H1 (cell line): ENCODE results near the gene METRNL. TPM values are rescaled to one million over a fixed set of nuclear protein-coding genes. Genes with fewer than 3 reads are reported as not detected.

Experiments
- CTCF ChIA-PET: fragments of 300-600 bp; sonication (Branson Sonifier 250); formaldehyde crosslinking; loops from one replicate; lab custom pipeline; 2021; ENCODE audit not compliant: partially characterized antibody; lab: Charles Lee
- POLR2A ChIA-PET: fragments of 300-600 bp; sonication (Branson Sonifier 250); formaldehyde crosslinking; loops from one replicate; lab custom pipeline; 2021; ENCODE audit warnings: inconsistent platforms; ENCODE audit not compliant: partially characterized antibody; lab: Charles Lee
- DNase-seq, 2 experiments: peaks; one replicate each; pipeline versions ENCODE4 v3.0.0 to v3.0.0-alpha.2; 2010 to 2022; ENCODE audit warnings: low spot score in 2 of 2, low read depth in 1 of 2, mixed read lengths in 1 of 2
- FAIRE-seq: peaks from 2 replicates; lab custom pipeline; 2011; peaks lifted over from hg19 to GRCh38; lab: Jason Lieb, UNC
- H2AFZ ChIP-seq: 2 replicates; pipeline ENCODE4 v1.8.1; 2012; ENCODE audit warnings: low read length, inconsistent platforms
- H2AK5ac ChIP-seq: 2 replicates; pipeline ENCODE4 v1.6.1; 2013; ENCODE audit warnings: low read depth, low read length
- H2BK120ac ChIP-seq: replicated peaks from 2 replicates; pipeline ENCODE3; 2013; ENCODE audit warnings: low read depth, low read length, inconsistent platforms
- H2BK12ac ChIP-seq: 2 replicates; pipeline ENCODE4 v1.6.1; 2013; ENCODE audit warnings: low read depth, low read length
- H2BK15ac ChIP-seq: 2 replicates; pipeline ENCODE4 v1.6.1; 2013; ENCODE audit warnings: low read length
- H2BK20ac ChIP-seq: 2 replicates; pipeline ENCODE4 v1.6.1; 2013; ENCODE audit warnings: low read length
- H2BK5ac ChIP-seq: 2 replicates; pipeline ENCODE4 v1.6.1; 2013; ENCODE audit warnings: low read depth, low read length
- H3K14ac ChIP-seq: 2 replicates; pipeline ENCODE4 v1.6.1; 2013; ENCODE audit warnings: inconsistent platforms; ENCODE audit not compliant: insufficient read length
- H3K18ac ChIP-seq: 2 replicates; pipeline ENCODE4 v1.6.1; 2013; ENCODE audit warnings: low read length; ENCODE audit errors: extremely low read depth
- H3K23ac ChIP-seq: 2 replicates; pipeline ENCODE4 v1.6.1; 2013; ENCODE audit warnings: inconsistent platforms; ENCODE audit not compliant: insufficient read length
- H3K23me2 ChIP-seq: 2 replicates; pipeline ENCODE4 v1.6.1; 2013; ENCODE audit warnings: low read depth, low read length
- H3K27ac ChIP-seq: 2 replicates; pipeline ENCODE4 v1.6.1; 2011; ENCODE audit warnings: low read depth, low read length, inconsistent platforms
- H3K27me3 ChIP-seq, 4 experiments: replicated peaks in 1 of 4; 1 replicate in 1 of 4; 2 replicates in 3 of 4; pipeline versions ENCODE4 v1.6.1 to v1.8.1; 2011 to 2013; ENCODE audit warnings: low read length in 3 of 4, mild to moderate bottlenecking in 3 of 4, inconsistent platforms in 2 of 4, mixed read lengths in 2 of 4, moderate library complexity in 1 of 4; ENCODE audit not compliant: control insufficient read depth in 3 of 4, insufficient read depth in 3 of 4; ENCODE audit errors: extremely low read depth in 1 of 4
- H3K36me3 ChIP-seq, 4 experiments: 2 replicates each; pipeline versions ENCODE4 v1.6.1 to v1.8.1; 2011 to 2013; ENCODE audit warnings: mild to moderate bottlenecking in 4 of 4, low read length in 3 of 4, moderate library complexity in 2 of 4, control low read depth in 1 of 4, inconsistent platforms in 1 of 4; ENCODE audit not compliant: insufficient read depth in 4 of 4, control insufficient read depth in 2 of 4
- H3K4ac ChIP-seq: replicated peaks from 2 replicates; pipeline ENCODE3; 2013; ENCODE audit warnings: low read length, low read depth, mixed read lengths, inconsistent platforms; ENCODE audit not compliant: insufficient read length
- H3K4me1 ChIP-seq, 4 experiments: replicated peaks in 1 of 4; 1 replicate in 1 of 4; 2 replicates in 3 of 4; pipeline versions ENCODE4 v1.6.1 to v1.8.1; 2011 to 2013; ENCODE audit warnings: low read length in 3 of 4, inconsistent platforms in 2 of 4, mixed read lengths in 1 of 4; ENCODE audit not compliant: insufficient read depth in 4 of 4, control insufficient read depth in 3 of 4
- H3K4me2 ChIP-seq, 2 experiments: 2 replicates each; pipeline versions ENCODE4 v1.6.1 to v1.8.1; 2011 to 2013; ENCODE audit warnings: low read depth in 2 of 2, low read length in 2 of 2, control low read depth in 1 of 2, inconsistent platforms in 1 of 2, mild to moderate bottlenecking in 1 of 2; ENCODE audit not compliant: insufficient read depth in 1 of 2
- H3K4me3 ChIP-seq, 4 experiments: fragments of 200-600, 300-600 bp in 1 of 4; sonication (generic), shearing (Covaris generic), sonication (Bioruptor Twin) in 1 of 4; 2 replicates each; pipeline versions ENCODE4 v1.5.1 to v1.8.1; 2011 to 2016; ENCODE audit warnings: low read length in 4 of 4, low read depth in 3 of 4, control low read depth in 2 of 4, inconsistent platforms in 2 of 4, mild to moderate bottlenecking in 2 of 4, mixed read lengths in 1 of 4, moderate library complexity in 1 of 4; ENCODE audit not compliant: insufficient read depth in 2 of 4; ENCODE audit errors: extremely low read depth in 1 of 4
- H3K56ac ChIP-seq: replicated peaks from 2 replicates; pipeline ENCODE3; 2013; ENCODE audit warnings: low read depth, mild to moderate bottlenecking, mixed read lengths, low read length, inconsistent platforms; ENCODE audit not compliant: insufficient read length
- H3K79me1 ChIP-seq: 2 replicates; pipeline ENCODE4 v1.6.1; 2013; ENCODE audit warnings: low read depth, low read length, control low read depth
- H3K79me2 ChIP-seq, 2 experiments: 2 replicates each; pipeline versions ENCODE4 v1.6.1 to v1.8.1; 2012 to 2013; ENCODE audit warnings: low read length in 2 of 2, mild to moderate bottlenecking in 2 of 2, inconsistent platforms in 1 of 2; ENCODE audit not compliant: insufficient read depth in 2 of 2, control insufficient read depth in 1 of 2
- H3K9ac ChIP-seq, 4 experiments: replicated peaks in 1 of 4; 1 replicate in 1 of 4; 2 replicates in 3 of 4; pipeline versions ENCODE4 v1.6.1 to v1.8.1; 2011 to 2013; ENCODE audit warnings: low read depth in 3 of 4, low read length in 3 of 4, control low read depth in 2 of 4, mild to moderate bottlenecking in 2 of 4, moderate library complexity in 2 of 4, inconsistent platforms in 1 of 4; ENCODE audit errors: extremely low read depth in 1 of 4
- H3K9me3 ChIP-seq, 2 experiments: 2 replicates each; pipeline versions ENCODE4 v1.6.1 to v1.8.1; 2012 to 2013; ENCODE audit warnings: mild to moderate bottlenecking in 2 of 2, moderate library complexity in 2 of 2, control low read depth in 1 of 2, inconsistent platforms in 1 of 2, low read depth in 1 of 2, low read length in 1 of 2, mixed read lengths in 1 of 2; ENCODE audit not compliant: insufficient read depth in 2 of 2
- H4K20me1 ChIP-seq, 2 experiments: replicated peaks in 1 of 2; 2 replicates each; pipeline versions ENCODE3 to v1.8.1; 2011 to 2013; ENCODE audit warnings: inconsistent platforms in 2 of 2, low read length in 2 of 2, mild to moderate bottlenecking in 1 of 2; ENCODE audit not compliant: insufficient read depth in 2 of 2, control insufficient read depth in 1 of 2
- H4K5ac ChIP-seq: 2 replicates; pipeline ENCODE4 v1.6.1; 2013; ENCODE audit warnings: low read length, low read depth, mixed read lengths, inconsistent platforms; ENCODE audit not compliant: insufficient read length
- H4K8ac ChIP-seq: 2 replicates; pipeline ENCODE4 v1.8.0; 2013; ENCODE audit warnings: mild to moderate bottlenecking, moderate library complexity, low read length, inconsistent platforms; ENCODE audit not compliant: insufficient read depth; ENCODE audit errors: extremely low read depth
- H4K91ac ChIP-seq: replicated peaks from 2 replicates; pipeline ENCODE3; 2013; ENCODE audit warnings: low read length, mixed read lengths, inconsistent platforms; ENCODE audit not compliant: insufficient read length
- CHD2 ChIP-seq: IDR thresholded peaks from 2 replicates; pipeline ENCODE4 v1.6.1; 2012; ENCODE audit warnings: low read length, improper control_type of control experiment
- PHF8 ChIP-seq: fragments of 200-600 bp; sonication (generic); conservative IDR thresholded peaks from 2 replicates; pipeline ENCODE4 v1.7.1; 2012; ENCODE audit warnings: low read depth, mild to moderate bottlenecking, inconsistent platforms, low read length, moderate library complexity
- SIX5 ChIP-seq: IDR thresholded peaks from 2 replicates; pipeline ENCODE4 v1.6.1; 2011; ENCODE audit warnings: mild to moderate bottlenecking, low read depth, low read length
- WGBS, 2 experiments: shearing (Covaris generic) in 1 of 2; methylation state at CpG; one replicate each; pipeline versions ENCODE4 v1.1.6 to v1.1.7; 2013 to 2015; ENCODE audit warnings: low lambda C conversion rate in 2 of 2, mixed read lengths in 2 of 2, inconsistent platforms in 1 of 2, low coverage in 1 of 2, missing lambda C conversion rate in 1 of 2; ENCODE audit not compliant: insufficient replicate concordance in 2 of 2, insufficient coverage in 1 of 2, insufficient read length in 1 of 2; ENCODE audit errors: extremely low coverage in 1 of 2, missing lambda C conversion rate in 1 of 2; 5-methylcytosine and 5-hydroxymethylcytosine counted together
- polyA plus RNA-seq, 7 experiments: library from polyadenylated mRNA; depleted of rRNA in 3 of 7; stranded (reverse) in 5 of 7; unstranded in 2 of 7; fragments of >200 nt in 5 of 7; fragments of 200-250 nt in 2 of 7; gene quantifications; 1 replicate in 5 of 7; 2 replicates in 1 of 7; 4 replicates in 1 of 7; pipeline versions ENCODE4 v1.2.1 to v1.2.3, GENCODE V29; 2011 to 2013; ENCODE audit warnings: missing spikeins in 2 of 7, mixed read lengths in 2 of 7
- total RNA-seq: library from RNA; stranded (reverse); fragmentation: NEBNext Ultra II Directional; extraction: Animal tissue kit (Norgen Biotek cat#: 25700); gene quantifications from 2 replicates; pipeline ENCODE4 v1.2.1, GENCODE V29; 2021

The METRNL gene
- total and polyA plus RNA-seq, 2 of the 8 experiments (the other 6 are each of a cell fraction or from before 2014, with no cell fraction given), result 13.9 to 14.2 TPM

DNA sequence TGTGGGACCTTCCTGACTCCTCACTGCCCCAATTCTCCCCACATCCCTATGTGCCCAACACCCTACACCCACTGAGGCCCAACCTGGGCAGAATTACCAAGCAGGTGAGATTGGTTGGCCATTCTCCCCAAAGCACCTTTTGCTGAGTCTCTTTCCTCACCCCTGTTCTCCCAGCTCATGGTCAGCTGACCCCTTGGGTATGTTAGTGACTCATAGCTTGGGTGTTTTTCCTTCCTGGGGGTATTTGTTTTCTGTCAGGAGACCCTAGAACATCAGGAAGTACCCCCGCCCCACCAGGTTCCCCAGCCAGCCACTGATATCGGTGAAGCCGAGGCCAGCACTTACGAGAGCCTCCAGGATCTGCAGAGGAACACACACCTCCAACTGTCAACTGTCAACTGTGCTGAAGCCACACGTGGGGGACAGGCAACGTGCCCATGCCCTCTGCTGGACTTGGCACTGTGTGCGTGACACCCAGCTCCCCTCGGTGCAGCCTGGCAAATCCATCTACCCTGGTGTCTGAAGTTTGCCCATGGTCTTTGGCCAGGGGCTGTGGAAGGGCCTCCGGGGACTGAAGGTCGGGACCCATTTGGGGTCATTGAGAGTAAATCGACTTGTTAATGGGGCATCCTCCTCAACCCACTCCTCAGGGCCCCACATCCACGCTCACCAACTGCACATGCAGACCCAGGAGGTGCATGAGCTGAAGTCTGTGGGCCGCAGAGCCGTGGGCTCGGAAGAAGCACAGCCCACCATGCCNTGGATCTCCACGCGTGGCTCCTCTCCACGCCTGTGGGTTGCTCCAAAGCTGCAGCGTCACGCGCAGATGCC, 53.1 kb downstream of the METRNL start:
- POLR2A ChIA-PET, result no interaction called here
- Histone ChIP-seq H3K4me3 (no peak overlapping the region), H3K56ac (no peak overlapping the region), H2BK15ac (no peak overlapping the region), H3K79me1 (no peaks in the 10 kb centered on the region), H3K9me3 (peaks cover 35 to 83% of the 10 kb centered on the region in 2 experiments), H3K23ac (no peak overlapping the region), H3K23me2 (peaks cover 2% of the 10 kb centered on the region; the same call in 1 of the 2 replicates), H4K5ac (no peak overlapping the region), H2BK20ac (no peak overlapping the region), H4K8ac (no peak overlapping the region), H3K9ac (no peak overlapping the region), H3K4me1 (no peaks in the 10 kb centered on the region), H3K27ac (no peak overlapping the region), H3K79me2 (no peaks in the 10 kb centered on the region), H3K18ac (no peak overlapping the region), H3K36me3 (no peaks in the 10 kb centered on the region), H4K91ac (no peak overlapping the region), H4K20me1 (no peaks in the 10 kb centered on the region), H2AFZ (no peak overlapping the region), H2AK5ac (no peak overlapping the region), H2BK12ac (no peak overlapping the region), H2BK5ac (no peak overlapping the region), H3K14ac (no peak overlapping the region), H2BK120ac (no peak overlapping the region), H3K27me3 (no peaks in the 10 kb centered on the region), H3K4ac (no peak overlapping the region), H3K4me2 (no peak overlapping the region)
- 94% methylated on average over 21 of the region's 21 CpGs; no CpG with 5 or more reads in 1 of the 2 experiments for WGBS, 2 experiments
- DNase-seq (no peak), FAIRE-seq (no peak)
- CTCF ChIA-PET, result interaction anchor here (1.1 to 1.2 kb wide), 2 partner anchors 49 to 66 kb away, joined by 3 to 4 read pairs; no protein-coding TSS in a partner anchor
- no peak for TF ChIP-seq SIX5
- no peak for TF ChIP-seq PHF8
- TF ChIP-seq CHD2, result no peak
